HG02943 (cell line): Measurements from ENCODE around the gene NAPG.
"Not testable (repeated sequence)": the region's sequence is repeated elsewhere in the genome, so short reads cannot be mapped to it uniquely, and the experiment has no call there.

Source experiments
- ATAC-seq: cut with Tn5 transposase; IDR thresholded peaks from one replicate; pipeline ENCODE4 v1.9.1; 2021; ENCODE audit warnings: mild to moderate bottlenecking, low read depth, moderate library complexity; ENCODE audit not compliant: unreplicated experiment

Gene NAPG

GRCh38 chr18:10511236-10511635 lies 14.6 kb upstream of the NAPG start:
- ATAC-seq, result no peak

GRCh38 chr18:10514082-10514481 lies 11.7 kb upstream of the NAPG start:
- no peak for ATAC-seq

DNA sequence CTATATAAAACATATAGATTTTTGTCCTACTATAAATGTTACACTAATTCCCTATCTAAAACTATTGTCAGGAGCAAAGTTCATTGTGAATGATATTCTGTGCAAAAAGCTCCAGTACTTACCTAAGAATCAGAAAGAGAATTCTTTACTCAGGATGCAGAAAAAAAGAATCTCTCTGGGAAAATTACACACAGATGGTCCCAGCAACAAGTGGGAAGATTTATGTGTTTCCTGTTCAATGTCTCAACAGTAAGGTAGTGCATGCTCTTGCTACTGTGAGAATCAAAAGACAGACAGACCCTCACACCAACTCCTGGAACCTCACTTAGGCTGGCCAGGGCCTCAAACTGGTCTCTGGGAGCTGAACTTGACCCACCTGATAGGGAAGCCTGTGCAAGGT lies 11.2 kb upstream of the NAPG start:
- no peak for ATAC-seq

DNA sequence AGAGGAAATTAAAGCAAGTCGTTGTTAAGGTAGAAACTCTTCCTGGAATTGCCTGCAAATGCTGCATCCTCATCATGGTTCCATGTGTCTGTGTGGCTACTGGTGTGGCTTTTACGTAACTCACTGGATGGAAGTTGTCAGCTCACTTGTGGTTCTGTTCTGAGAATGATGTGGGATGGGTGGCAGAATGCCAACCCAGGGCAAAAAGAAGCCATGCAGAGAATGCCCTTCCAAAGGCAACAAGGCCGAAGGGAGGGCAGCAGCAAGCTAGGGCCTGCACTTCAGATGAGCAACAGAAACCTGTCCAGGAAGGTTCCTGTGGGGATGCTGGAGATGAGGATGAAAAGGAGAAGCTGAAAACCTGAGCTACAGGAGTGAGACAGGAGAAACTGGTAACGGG lies 10.4 kb upstream of the NAPG start:
- ATAC-seq, result no peak

DNA sequence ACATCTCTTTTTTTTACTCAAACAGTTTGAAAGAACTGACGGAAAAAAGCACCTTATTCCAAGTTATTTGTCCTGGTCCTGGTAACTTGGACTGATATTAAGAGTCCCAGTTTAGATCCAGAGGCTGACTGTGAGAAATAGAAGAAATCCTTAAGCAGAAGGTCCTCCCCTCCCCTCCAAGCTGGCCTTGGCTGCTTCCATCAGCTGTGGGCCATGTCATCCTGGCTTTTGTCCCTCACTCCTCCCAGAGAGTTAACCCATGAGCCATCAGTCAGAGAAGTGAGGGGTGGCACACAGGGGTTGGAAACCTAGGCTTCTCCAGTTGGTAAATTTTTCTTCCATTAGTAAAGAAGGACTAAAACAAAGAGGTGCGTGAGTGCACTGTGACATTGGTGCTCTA lies 9.7 kb upstream of the NAPG start:
- ATAC-seq, result no peak

DNA sequence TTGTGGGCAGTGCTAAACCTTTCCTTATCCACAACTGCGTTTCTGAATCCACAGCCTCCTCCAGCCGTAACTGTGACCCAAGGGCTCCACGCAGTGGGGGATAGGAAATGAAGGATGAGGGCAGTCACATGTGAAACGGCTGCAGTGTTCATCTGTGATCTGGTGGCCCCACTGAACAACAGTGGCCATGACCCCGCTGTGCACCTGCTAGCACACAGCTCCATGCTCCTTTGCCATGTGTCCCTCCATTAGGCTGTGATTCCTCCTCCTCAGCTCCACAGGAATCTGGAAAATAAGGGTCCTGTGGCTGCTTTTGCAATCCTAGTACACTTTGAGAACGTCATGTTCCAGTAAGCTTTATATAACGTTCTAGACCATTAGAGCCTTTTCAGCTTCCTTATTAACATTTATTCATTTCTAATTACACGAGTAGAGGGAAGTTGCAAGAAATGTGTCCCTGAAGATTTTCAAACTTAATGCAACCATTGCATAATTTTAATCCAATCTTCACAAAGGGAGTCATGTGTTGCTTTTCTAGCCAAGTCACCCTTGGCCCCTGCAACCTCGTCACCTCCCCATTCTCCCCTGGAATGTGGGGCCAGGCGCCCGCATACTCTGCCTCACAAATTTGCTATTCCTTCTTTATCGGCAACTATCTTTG lies 7.1 kb upstream of the NAPG start:
- no peak for ATAC-seq

DNA sequence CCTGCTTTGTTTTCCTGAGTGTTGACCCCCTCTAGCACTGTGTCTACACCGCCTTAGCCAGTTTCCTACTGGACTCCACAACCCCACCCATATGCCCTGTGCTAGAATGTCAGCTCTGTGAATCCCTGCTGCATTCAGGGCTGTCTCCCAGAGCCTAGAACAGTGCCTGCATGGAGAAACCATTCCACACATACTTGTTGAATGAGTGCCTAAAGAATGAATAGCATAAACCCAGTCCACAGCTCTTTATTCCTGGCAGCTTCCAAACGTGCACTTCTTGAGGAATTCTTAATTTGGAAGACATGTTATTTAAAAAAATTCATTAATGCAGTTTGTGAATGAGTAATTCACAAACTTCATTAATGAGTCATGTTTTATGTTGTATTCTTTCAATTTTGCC lies 6.5 kb upstream of the NAPG start:
- no peak for ATAC-seq

DNA sequence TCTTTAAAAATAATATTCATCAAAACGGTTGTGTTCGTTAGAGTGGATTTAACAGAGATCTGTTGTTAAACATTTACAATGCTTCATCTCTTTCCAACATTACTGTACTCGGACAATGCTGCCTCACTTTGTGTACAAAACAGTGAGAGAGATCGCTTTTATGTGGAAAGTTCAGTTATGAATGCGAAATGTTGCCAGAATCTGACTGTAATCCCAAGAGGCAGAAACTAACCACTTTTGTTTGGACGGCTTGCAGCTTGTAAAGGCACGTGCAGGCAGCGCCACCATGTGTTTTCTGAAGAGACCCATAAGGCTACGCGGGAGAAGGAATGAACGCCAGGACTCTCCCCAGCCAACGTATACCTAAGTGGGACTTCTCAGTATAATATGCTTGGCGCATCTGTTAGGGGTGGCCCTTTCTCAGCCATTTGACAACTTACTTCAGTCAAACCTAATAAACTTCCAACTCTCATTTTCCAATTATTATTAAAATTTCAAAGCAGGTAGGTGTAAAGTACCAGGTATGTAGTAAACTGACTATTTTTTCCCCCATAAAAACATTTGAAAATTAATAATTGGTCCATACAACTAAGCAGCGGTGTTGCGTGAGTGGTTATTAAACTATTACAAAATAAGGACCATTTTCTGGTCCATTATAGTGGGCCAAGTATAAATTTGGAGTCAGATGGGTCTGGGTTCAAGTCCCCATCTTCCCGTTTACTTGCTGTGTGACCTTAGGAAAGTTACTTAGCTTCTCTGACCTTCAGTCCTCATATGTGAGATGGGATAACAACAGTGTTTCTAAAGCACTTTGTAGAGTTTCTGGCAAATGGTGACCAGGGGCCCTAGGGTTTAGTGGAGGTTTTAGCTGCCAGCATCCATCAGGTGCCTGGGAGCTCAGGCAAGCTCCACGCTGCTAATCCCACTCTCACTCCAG lies 5.6 kb upstream of the NAPG start:
- no peak for ATAC-seq

DNA sequence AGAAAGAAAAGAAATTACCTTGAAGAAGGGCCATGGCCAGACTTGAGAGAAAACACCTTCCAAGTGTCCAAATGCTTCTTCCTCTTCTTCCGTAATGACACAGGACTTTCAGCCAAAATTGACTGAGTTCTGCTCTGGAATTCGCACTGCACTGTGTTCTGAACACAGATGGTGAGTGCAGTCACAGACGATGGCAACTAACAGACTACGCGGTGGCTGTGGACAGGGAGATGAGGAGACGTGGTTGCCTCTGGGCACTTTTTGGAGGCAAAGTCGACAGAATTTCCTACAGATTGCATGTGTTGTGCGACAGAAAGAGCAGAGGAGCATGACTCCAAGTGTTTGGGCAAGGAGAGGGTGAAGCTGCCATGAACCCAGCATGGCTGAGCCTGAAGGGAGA lies 4.3 kb upstream of the NAPG start:
- no peak for ATAC-seq

GRCh38 chr18:10522574-10522973 lies 3.3 kb upstream of the NAPG start:
- ATAC-seq, result no peak

- ATAC-seq, result no peak
Measured at GRCh38 chr18:10523544-10523943, 2.3 kb upstream of the NAPG start.

GRCh38 chr18:10524507-10525370 lies 1.1 kb upstream of the NAPG start:
- ATAC-seq, result no peak

GRCh38 chr18:10525371-10525691 lies 496 bp upstream of the NAPG start:
- no peak for ATAC-seq

DNA sequence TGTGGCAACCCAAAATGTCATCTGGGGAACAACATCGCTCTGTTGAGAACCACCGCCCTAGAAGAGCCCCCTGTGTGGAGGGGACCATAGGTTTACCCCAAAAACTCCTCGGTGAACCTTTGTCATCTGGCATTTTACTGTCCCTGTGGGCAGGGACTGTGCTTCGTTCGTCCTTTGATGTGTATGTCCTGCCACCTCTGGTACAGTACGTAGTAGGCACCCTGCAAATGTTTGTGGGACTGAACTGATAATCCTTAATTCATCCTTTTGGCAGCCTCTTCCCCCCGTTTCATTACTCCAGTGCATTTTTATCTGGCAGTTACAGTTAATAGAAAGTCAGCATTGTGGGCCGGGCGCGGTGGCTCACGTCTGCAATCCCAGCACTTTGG lies 728 bp downstream of the NAPG start:
- peak; percentile 14 for ATAC-seq

DNA sequence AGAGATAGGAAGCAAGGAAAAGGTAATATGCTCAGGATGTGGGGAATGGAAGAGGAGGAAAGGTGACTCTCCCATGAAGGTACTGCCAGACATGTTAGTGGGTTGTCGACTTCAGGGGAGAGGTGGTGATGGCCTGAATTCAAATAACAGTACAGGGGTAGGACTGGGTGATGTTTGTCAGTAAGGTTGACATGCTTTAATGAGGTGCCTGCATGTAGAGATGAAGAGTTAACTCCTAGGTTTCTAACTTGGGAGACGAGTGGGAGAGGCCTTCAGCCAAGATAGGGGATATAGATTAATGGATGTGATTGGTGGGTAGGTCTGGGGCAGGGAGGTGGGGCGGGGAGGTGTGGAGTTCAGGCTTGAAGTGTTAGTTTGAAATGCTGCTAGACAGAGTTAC lies 2.6 kb downstream of the NAPG start:
- ATAC-seq, result no peak

GRCh38 chr18:10530002-10530401 lies 4.2 kb downstream of the NAPG start:
- no peak for ATAC-seq

DNA sequence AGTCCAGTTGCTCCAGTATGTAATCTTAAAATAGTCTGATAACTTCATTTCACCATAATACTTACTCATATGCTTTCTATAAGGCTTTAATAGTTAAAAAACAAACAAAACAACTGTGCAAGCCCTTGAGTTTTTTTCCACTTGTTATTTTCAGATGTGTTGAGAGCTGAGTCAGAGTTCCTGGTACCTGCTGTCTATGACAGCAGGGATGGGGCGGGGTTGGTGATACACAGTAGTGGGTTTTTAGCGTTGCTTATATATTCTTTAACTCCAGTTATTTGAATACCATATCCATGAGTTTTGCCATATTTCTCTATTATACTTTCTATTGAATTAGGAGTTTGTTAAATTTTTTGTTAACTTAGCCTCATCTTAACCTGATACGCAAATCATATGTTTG lies 5.0 kb downstream of the NAPG start:
- no peak for ATAC-seq

GRCh38 chr18:10533111-10533510 lies 7.3 kb downstream of the NAPG start:
- ATAC-seq, result no peak

GRCh38 chr18:10536280-10536679 lies 10.5 kb downstream of the NAPG start:
- no peak for ATAC-seq

GRCh38 chr18:10537765-10538164 lies 11.9 kb downstream of the NAPG start:
- ATAC-seq, result no peak

- not testable (repeated sequence) for ATAC-seq
Measured at GRCh38 chr18:10539124-10539523, 13.3 kb downstream of the NAPG start.
